Fibroblast of lung (primary cell): ENCODE results near the gene NR2F1-AS1. TPM values are rescaled to one million over a fixed set of nuclear protein-coding genes. Genes with fewer than 3 reads are reported as not detected.

Experiments
- DNase-seq, 2 donors: peaks; one replicate each; pipeline versions ENCODE4 v3.0.0 to v3.0.0-alpha.2; 2010; ENCODE audit warnings: low read depth in 2 of 2
- H2AFZ ChIP-seq: 2 replicates; pipeline ENCODE4 v1.5.1; 2012; ENCODE audit warnings: low read length, control low read depth, inconsistent platforms
- H3K27ac ChIP-seq: 2 replicates; pipeline ENCODE4 v1.5.1; 2011; ENCODE audit warnings: low read length, control low read depth; ENCODE audit not compliant: insufficient read depth
- H3K27me3 ChIP-seq: 2 replicates; pipeline ENCODE4 v1.5.1; 2011; ENCODE audit warnings: mild to moderate bottlenecking, low read length; ENCODE audit not compliant: control insufficient read depth, insufficient read depth
- H3K36me3 ChIP-seq: 2 replicates; pipeline ENCODE4 v1.5.1; 2011; ENCODE audit warnings: low read length; ENCODE audit not compliant: control insufficient read depth, insufficient read depth
- H3K4me1 ChIP-seq: 2 replicates; pipeline ENCODE4 v1.5.1; 2011; ENCODE audit warnings: low read length; ENCODE audit not compliant: control insufficient read depth, insufficient read depth; ENCODE audit errors: extremely low read depth
- H3K4me2 ChIP-seq: 2 replicates; pipeline ENCODE4 v1.5.1; 2011; ENCODE audit warnings: low read length, control low read depth; ENCODE audit not compliant: insufficient read depth; ENCODE audit errors: extremely low read depth
- H3K4me3 ChIP-seq, 4 experiments: fragments of 200-600 bp in 1 of 4; sonication (generic) in 1 of 4; replicated peaks in 1 of 4; 2 replicates each; pipeline ENCODE4 v1.5.1; 2011 to 2016; ENCODE audit warnings: low read length in 4 of 4, low read depth in 3 of 4, mild to moderate bottlenecking in 3 of 4, control low read depth in 2 of 4, inconsistent platforms in 1 of 4, mixed read lengths in 1 of 4; ENCODE audit not compliant: insufficient read depth in 1 of 4; ENCODE audit errors: control extremely low read depth in 1 of 4
- H3K79me2 ChIP-seq: 2 replicates; pipeline ENCODE4 v1.5.1; 2012; ENCODE audit warnings: mild to moderate bottlenecking, low read length, inconsistent platforms; ENCODE audit not compliant: control insufficient read depth, insufficient read depth
- H3K9ac ChIP-seq: 2 replicates; pipeline ENCODE4 v1.5.1; 2011; ENCODE audit warnings: mild to moderate bottlenecking, low read length, control low read depth; ENCODE audit not compliant: insufficient read depth
- H3K9me3 ChIP-seq: 2 replicates; pipeline ENCODE4 v1.5.1; 2012; ENCODE audit warnings: low read depth, low read length; ENCODE audit not compliant: control insufficient read depth, insufficient read depth
- H4K20me1 ChIP-seq: 2 replicates; pipeline ENCODE4 v1.5.1; 2011; ENCODE audit warnings: low read length; ENCODE audit not compliant: control insufficient read depth, insufficient read depth; ENCODE audit errors: extremely low read depth
- EZH2 ChIP-seq: IDR thresholded peaks from 2 replicates; pipeline ENCODE4 v1.5.1; 2012; ENCODE audit warnings: low read length, control low read depth, mild to moderate bottlenecking; ENCODE audit errors: missing control alignments
- polyA plus RNA-seq, 2 donors: library from polyadenylated mRNA; depleted of rRNA in 1 of 2; stranded (reverse) in 1 of 2; unstranded in 1 of 2; fragments of >200 nt; gene quantifications; 2 replicates each; pipeline ENCODE4 v1.2.1, GENCODE V29; 2011 to 2012; ENCODE audit warnings: missing spikeins in 1 of 2
- total RNA-seq: library from RNA; depleted of rRNA; stranded (reverse); fragments of >200 nt; gene quantifications from 2 replicates; pipeline ENCODE4 v1.2.1, GENCODE V29; 2014
- TF ChIP-seq, protein P1 (sequence below), 2 donors: IDR thresholded peaks in 1 of 2; conservative IDR thresholded peaks in 1 of 2; 1 replicate in 1 of 2; 2 replicates in 1 of 2; pipeline ENCODE4 v1.5.1; 2011 to 2012; ENCODE audit warnings: low read length in 2 of 2, control low read depth in 1 of 2, inconsistent platforms in 1 of 2, low read depth in 1 of 2, mild to moderate bottlenecking in 1 of 2

NR2F1-AS1 gene
- total and polyA plus RNA-seq, 2 donors (not counting 1 experiment from before 2014, with no cell fraction given): 29.6 to 44.6 TPM

DNA sequence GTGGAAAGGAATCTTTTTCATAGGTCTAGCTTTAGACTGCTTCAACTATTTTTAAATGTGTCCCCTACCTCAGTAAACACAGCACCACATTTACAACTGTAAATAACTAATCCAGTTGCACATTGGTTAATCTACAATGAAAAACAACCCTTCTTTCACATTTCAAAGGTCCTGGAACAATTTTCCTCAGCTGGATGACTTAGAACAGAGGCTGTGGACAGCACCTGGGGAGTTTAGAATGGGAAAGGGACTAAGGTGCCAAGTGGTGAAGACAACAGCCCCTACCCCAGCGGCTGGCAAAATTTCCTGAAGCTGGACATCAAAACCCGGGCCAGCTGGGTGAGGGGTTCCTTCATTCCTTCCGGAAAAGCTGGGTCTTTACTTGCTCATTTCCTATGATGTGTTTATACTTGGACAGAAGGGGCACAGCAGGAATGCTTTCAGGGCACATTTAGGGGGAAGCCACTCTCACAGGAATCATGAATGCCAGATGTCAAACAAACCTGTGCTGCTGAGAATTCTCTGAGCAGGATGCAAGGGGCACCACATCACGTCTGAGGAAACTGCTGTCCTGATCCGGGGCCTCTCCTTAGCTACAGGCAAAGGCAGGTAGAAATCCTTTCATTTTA lies 158.3 kb downstream of the NR2F1-AS1 start:
- Histone ChIP-seq H3K4me2 (no peak overlapping the region), H3K9ac (no peak overlapping the region)
- no peak for DNase-seq

DNA sequence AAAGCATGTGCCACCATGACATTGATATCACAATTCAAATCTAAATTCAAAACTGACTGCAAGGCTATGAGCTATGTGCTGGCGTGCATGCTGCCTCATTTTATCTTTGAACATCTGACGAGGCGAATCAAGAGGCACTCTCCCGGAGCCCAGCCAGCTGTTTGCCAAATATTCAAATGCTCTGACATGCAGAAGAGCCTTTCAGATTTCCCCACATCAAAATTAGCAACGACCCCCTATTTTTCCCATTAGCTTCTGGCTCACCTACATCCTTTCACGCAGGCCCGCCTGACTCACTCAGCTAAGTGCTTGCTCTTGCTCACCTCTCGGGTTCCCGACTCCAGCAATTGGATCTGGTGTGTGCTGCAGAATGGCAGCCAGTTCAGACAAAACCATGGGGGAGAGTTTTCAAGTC lies 159.0 kb downstream of the NR2F1-AS1 start:
- Histone ChIP-seq H3K4me2 (no peak overlapping the region), H3K27ac (no peak overlapping the region), H3K79me2 (no peaks in the 10 kb centered on the region), H3K9me3 (no peaks in the 10 kb centered on the region), H3K4me3 (no peak overlapping the region), H3K27me3 (no peaks in the 10 kb centered on the region), H4K20me1 (no peaks in the 10 kb centered on the region), H3K36me3 (no peaks in the 10 kb centered on the region), H2AFZ (no peak overlapping the region), H3K4me1 (no peaks in the 10 kb centered on the region), H3K9ac (no peak overlapping the region)
- TF ChIP-seq, protein P1, sequence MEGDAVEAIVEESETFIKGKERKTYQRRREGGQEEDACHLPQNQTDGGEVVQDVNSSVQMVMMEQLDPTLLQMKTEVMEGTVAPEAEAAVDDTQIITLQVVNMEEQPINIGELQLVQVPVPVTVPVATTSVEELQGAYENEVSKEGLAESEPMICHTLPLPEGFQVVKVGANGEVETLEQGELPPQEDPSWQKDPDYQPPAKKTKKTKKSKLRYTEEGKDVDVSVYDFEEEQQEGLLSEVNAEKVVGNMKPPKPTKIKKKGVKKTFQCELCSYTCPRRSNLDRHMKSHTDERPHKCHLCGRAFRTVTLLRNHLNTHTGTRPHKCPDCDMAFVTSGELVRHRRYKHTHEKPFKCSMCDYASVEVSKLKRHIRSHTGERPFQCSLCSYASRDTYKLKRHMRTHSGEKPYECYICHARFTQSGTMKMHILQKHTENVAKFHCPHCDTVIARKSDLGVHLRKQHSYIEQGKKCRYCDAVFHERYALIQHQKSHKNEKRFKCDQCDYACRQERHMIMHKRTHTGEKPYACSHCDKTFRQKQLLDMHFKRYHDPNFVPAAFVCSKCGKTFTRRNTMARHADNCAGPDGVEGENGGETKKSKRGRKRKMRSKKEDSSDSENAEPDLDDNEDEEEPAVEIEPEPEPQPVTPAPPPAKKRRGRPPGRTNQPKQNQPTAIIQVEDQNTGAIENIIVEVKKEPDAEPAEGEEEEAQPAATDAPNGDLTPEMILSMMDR (conservative IDR thresholded peaks at IDR 0.05 in 1 of 2, IDR thresholded peaks at IDR 0.05 in 1 of 2; ENCODE audit: low read depth in 1 of 2, low read length in 2 of 2): no peak
- no peak for TF ChIP-seq EZH2
- DNase-seq: peak in 1 of 2 donors; percentile 54

More for the DNA sequence above, 158.3 kb downstream of the NR2F1-AS1 start:
- Histone ChIP-seq H3K9me3 (no peaks in the 10 kb centered on the region), H3K4me3 (no peak overlapping the region), H3K27ac (no peak overlapping the region), H3K27me3 (no peaks in the 10 kb centered on the region), H3K4me1 (no peaks in the 10 kb centered on the region), H2AFZ (no peak overlapping the region), H3K79me2 (no peaks in the 10 kb centered on the region), H3K36me3 (no peaks in the 10 kb centered on the region), H4K20me1 (no peaks in the 10 kb centered on the region)
- TF ChIP-seq EZH2: no peak
- TF ChIP-seq, protein P1 (conservative IDR thresholded peaks at IDR 0.05 in 1 of 2, IDR thresholded peaks at IDR 0.05 in 1 of 2; ENCODE audit: low read depth in 1 of 2, low read length in 2 of 2): no peak

DNA sequence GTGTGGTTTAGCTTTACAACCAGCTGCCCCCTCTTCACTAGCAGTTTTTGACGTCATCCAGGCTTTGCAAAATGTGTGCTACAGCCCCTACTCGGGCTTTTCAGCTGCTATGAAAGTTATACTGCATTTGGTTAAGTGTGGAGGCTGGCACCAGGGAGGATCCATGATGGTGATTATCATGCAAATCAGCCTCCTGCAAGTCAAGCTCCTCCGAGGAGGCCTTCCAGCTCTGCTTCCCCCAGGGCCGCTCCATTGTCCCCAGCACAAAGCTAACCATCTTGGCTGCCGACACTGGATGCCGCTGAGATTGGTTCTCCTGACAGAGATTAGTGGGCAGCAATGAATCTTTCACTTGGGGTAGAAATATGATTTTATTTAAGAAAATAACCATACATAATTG lies 159.6 kb downstream of the NR2F1-AS1 start:
- H2AFZ ChIP-seq: no peak overlapping the region
- no peak for DNase-seq
- no peak overlapping the region for H3K27ac ChIP-seq
- no peak for TF ChIP-seq EZH2
- TF ChIP-seq, protein P1 (conservative IDR thresholded peaks at IDR 0.05 in 1 of 2, IDR thresholded peaks at IDR 0.05 in 1 of 2; ENCODE audit: low read depth in 1 of 2, low read length in 2 of 2): no peak
- H3K79me2 ChIP-seq: no peaks in the 10 kb centered on the region
- H3K4me2 ChIP-seq: no peak overlapping the region
- H3K36me3 ChIP-seq: no peaks in the 10 kb centered on the region
- H3K27me3 ChIP-seq: no peaks in the 10 kb centered on the region
- H4K20me1 ChIP-seq: no peaks in the 10 kb centered on the region
- no peak overlapping the region for H3K4me3 ChIP-seq
- H3K9ac ChIP-seq: no peak overlapping the region
- H3K4me1 ChIP-seq: no peaks in the 10 kb centered on the region
- no peaks in the 10 kb centered on the region for H3K9me3 ChIP-seq
